ENCODE measurements around the gene PROZ. TPM values are rescaled to one million over a fixed set of nuclear protein-coding genes. Genes with fewer than 3 reads are reported as not detected.

The PROZ gene
- total RNA-seq, 1 experiment from 2014 or later, result not detected

DNA sequence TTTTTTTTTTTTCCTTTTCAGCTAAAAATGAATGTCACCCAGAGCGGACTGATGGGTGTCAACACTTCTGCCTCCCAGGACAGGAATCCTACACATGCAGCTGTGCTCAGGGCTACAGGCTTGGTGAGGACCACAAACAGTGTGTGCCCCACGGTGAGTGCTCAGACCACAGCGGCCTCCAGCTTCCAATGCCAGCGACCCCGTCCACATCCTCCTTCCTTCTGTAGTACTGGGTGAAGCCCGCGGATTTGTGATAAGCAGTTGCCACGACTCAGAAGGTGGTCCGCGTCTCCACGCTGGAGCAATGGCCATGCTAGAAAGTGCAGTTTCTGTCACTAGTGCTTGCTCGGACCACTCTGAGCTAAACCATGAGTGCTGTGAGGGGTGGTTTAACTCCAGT lies 6.0 kb downstream of the PROZ start:
- Histone ChIP-seq H2AFZ (ENCODE audit: low read length) (no peak overlapping the region), H3K27ac (ENCODE audit: low read length) (no peak overlapping the region), H3K27me3 (ENCODE audit: low read length) (no peaks in the 10 kb centered on the region), H3K4me3 (ENCODE audit: low read length) (no peak overlapping the region), H3K9me3 (ENCODE audit: low read length) (no peaks in the 10 kb centered on the region), H3K9me2 (replicated peaks; ENCODE audit: low read length) (no peaks in the 10 kb centered on the region), H3K79me2 (ENCODE audit: low read length) (no peaks in the 10 kb centered on the region), H3F3A (ENCODE audit: low read length, unreplicated experiment) (no peaks in the 10 kb centered on the region), H4K20me1 (ENCODE audit: low read length) (no peaks in the 10 kb centered on the region), H3K4me2 (ENCODE audit: low read length) (no peak overlapping the region), H3K36me3 (ENCODE audit: low read depth, low read length) (no peaks in the 10 kb centered on the region), H3K4me1 (ENCODE audit: insufficient read depth, low read length) (no peaks in the 10 kb centered on the region), H3K9ac (ENCODE audit: low read length) (no peak overlapping the region)
- intact Hi-C loops (cut with micrococcal nuclease), result no loop called here
- ChIA-PET CTCF (no interaction called here), POLR2A (ENCODE audit: unreplicated experiment) (no interaction called here)
- no TSS peak for BruUV-seq (replicated peaks)
- DNase-seq (no peak), ATAC-seq (no peak)
- TF ChIP-seq, protein P1, sequence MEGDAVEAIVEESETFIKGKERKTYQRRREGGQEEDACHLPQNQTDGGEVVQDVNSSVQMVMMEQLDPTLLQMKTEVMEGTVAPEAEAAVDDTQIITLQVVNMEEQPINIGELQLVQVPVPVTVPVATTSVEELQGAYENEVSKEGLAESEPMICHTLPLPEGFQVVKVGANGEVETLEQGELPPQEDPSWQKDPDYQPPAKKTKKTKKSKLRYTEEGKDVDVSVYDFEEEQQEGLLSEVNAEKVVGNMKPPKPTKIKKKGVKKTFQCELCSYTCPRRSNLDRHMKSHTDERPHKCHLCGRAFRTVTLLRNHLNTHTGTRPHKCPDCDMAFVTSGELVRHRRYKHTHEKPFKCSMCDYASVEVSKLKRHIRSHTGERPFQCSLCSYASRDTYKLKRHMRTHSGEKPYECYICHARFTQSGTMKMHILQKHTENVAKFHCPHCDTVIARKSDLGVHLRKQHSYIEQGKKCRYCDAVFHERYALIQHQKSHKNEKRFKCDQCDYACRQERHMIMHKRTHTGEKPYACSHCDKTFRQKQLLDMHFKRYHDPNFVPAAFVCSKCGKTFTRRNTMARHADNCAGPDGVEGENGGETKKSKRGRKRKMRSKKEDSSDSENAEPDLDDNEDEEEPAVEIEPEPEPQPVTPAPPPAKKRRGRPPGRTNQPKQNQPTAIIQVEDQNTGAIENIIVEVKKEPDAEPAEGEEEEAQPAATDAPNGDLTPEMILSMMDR (conservative IDR thresholded peaks at IDR 0.05; ENCODE audit: low read depth, low read length), result no peak
- TF ChIP-seq EZH2 (IDR thresholded peaks at IDR 0.05; ENCODE audit: low read length, unreplicated experiment) (no peak), EZH2phosphoT487 (IDR thresholded peaks at IDR 0.05; ENCODE audit: borderline replicate concordance, low read length) (no peak)

DNA sequence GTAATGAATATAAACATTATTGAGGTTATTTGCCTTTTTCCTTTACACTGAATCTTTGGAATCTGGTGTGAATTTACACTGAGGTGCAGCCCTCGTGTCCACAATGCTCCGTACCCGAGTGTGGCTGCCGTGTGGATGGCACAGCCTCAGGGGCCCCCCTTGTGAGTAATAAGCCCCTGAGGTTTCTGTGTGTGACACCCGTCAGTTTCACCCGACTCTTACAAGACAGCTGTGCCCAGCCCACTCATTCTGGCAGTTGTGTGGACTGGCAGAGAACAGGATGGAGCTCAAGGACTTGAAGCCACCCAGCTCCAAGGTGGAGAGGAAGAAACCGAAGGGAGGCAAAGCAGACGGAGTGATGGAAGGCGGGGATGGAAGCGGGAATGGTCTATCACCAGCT lies 7.8 kb downstream of the PROZ start:
- CTCF ChIA-PET, result no interaction called here
- H3F3A ChIP-seq (ENCODE audit: low read length, unreplicated experiment), result no peaks in the 10 kb centered on the region
- ATAC-seq (no peak), DNase-seq (no peak)
- no peak overlapping the region for H3K4me3 ChIP-seq (ENCODE audit: low read length)
- no TSS peak for BruUV-seq (replicated peaks)
- intact Hi-C loops (cut with micrococcal nuclease), result no loop called here
- H3K9me3 ChIP-seq (ENCODE audit: low read length), result no peaks in the 10 kb centered on the region
- no peaks in the 10 kb centered on the region for H3K4me1 ChIP-seq (ENCODE audit: insufficient read depth, low read length)
- H3K79me2 ChIP-seq (ENCODE audit: low read length), result no peaks in the 10 kb centered on the region
- H3K9ac ChIP-seq (ENCODE audit: low read length), result no peak overlapping the region
- H3K27me3 ChIP-seq (ENCODE audit: low read length), result no peaks in the 10 kb centered on the region
- no peak overlapping the region for H3K27ac ChIP-seq (ENCODE audit: low read length)
- H2AFZ ChIP-seq (ENCODE audit: low read length), result no peak overlapping the region
- no peaks in the 10 kb centered on the region for H4K20me1 ChIP-seq (ENCODE audit: low read length)
- POLR2A ChIA-PET (ENCODE audit: unreplicated experiment), result interaction anchor here (0.6 kb wide), 1 partner anchor 8 kb away, joined by 7 read pairs; no protein-coding TSS in a partner anchor
- no peaks in the 10 kb centered on the region for H3K36me3 ChIP-seq (ENCODE audit: low read depth, low read length)
- H3K9me2 ChIP-seq (replicated peaks; ENCODE audit: low read length), result no peaks in the 10 kb centered on the region
- TF ChIP-seq, protein P1 (conservative IDR thresholded peaks at IDR 0.05; ENCODE audit: low read depth, low read length), result no peak
- TF ChIP-seq EZH2phosphoT487 (IDR thresholded peaks at IDR 0.05; ENCODE audit: borderline replicate concordance, low read length), result no peak
- no peak for TF ChIP-seq EZH2 (IDR thresholded peaks at IDR 0.05; ENCODE audit: low read length, unreplicated experiment)
- no peak overlapping the region for H3K4me2 ChIP-seq (ENCODE audit: low read length)

DNA sequence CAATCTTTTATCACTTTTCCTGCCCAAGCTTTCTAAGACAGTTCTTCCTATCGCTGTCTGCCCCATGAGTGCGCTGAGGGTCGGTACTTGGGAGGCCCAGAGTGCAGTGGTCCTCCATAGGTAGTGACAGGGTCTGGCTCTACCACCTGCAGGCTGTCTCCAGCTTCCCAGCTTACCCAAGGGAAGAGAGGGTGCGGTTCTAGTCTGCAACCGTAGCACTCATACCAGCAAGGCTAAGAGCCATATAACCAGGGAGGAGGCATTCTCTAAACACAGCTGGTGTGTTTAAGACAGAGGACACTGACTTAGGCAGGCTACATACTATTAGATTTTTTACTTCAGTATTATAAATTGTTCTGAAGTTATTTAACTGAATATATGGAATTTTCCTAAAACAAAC lies 8.2 kb downstream of the PROZ start:
- ATAC-seq, result no peak
- Histone ChIP-seq H3K4me3 (ENCODE audit: low read length) (no peak overlapping the region), H3K9me2 (replicated peaks; ENCODE audit: low read length) (no peaks in the 10 kb centered on the region), H3K9me3 (ENCODE audit: low read length) (no peaks in the 10 kb centered on the region), H3K27ac (ENCODE audit: low read length) (no peak overlapping the region), H3K4me1 (ENCODE audit: insufficient read depth, low read length) (no peaks in the 10 kb centered on the region), H3F3A (ENCODE audit: low read length, unreplicated experiment) (no peaks in the 10 kb centered on the region), H4K20me1 (ENCODE audit: low read length) (no peaks in the 10 kb centered on the region), H2AFZ (ENCODE audit: low read length) (no peak overlapping the region), H3K36me3 (ENCODE audit: low read depth, low read length) (no peaks in the 10 kb centered on the region), H3K27me3 (ENCODE audit: low read length) (no peaks in the 10 kb centered on the region), H3K9ac (ENCODE audit: low read length) (no peak overlapping the region), H3K4me2 (ENCODE audit: low read length) (no peak overlapping the region), H3K79me2 (ENCODE audit: low read length) (no peaks in the 10 kb centered on the region)
- ChIA-PET POLR2A (ENCODE audit: unreplicated experiment) (no interaction called here), CTCF (no interaction called here)
- intact Hi-C loops (cut with micrococcal nuclease), result no loop called here
- BruUV-seq (replicated peaks), result no TSS peak
- TF ChIP-seq EZH2 (IDR thresholded peaks at IDR 0.05; ENCODE audit: low read length, unreplicated experiment) (no peak), EZH2phosphoT487 (IDR thresholded peaks at IDR 0.05; ENCODE audit: borderline replicate concordance, low read length) (no peak)
- TF ChIP-seq, protein P1 (conservative IDR thresholded peaks at IDR 0.05; ENCODE audit: low read depth, low read length), result no peak
- DNase-seq, result no peak

Data from PC-3 (cell line).